ENCODE data around the gene GPX3. TPM values are rescaled to one million over a fixed set of nuclear protein-coding genes. Genes with fewer than 3 reads are reported as not detected.

The GPX3 gene, protein sequence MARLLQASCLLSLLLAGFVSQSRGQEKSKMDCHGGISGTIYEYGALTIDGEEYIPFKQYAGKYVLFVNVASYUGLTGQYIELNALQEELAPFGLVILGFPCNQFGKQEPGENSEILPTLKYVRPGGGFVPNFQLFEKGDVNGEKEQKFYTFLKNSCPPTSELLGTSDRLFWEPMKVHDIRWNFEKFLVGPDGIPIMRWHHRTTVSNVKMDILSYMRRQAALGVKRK
- total RNA-seq: 199 TPM

- DNase-seq (ENCODE audit: low spot score) (peak; percentile 99), ATAC-seq (peak; percentile 80)
Observed at GRCh38 chr5:151020304-151021110, at the start of gene GPX3. TSS of gene GPX3 (plus strand) at chr5:151020591. CDS start at chr5:151020655, 64 bp downstream.

GRCh38 chr5:150978590-150978989 lies 41.8 kb upstream of the GPX3 start:
- ATAC-seq: no peak
- DNase-seq (ENCODE audit: low spot score): no peak

GRCh38 chr5:150987746-150988145 lies 32.6 kb upstream of the GPX3 start:
- ATAC-seq: no peak

GRCh38 chr5:150989695-150990094 lies 30.7 kb upstream of the GPX3 start:
- no peak for ATAC-seq
- no peak for DNase-seq (ENCODE audit: low spot score)

More at GRCh38 chr5:150987746-150988145, 32.6 kb upstream of the GPX3 start:
- DNase-seq (ENCODE audit: low spot score): no peak

DNA sequence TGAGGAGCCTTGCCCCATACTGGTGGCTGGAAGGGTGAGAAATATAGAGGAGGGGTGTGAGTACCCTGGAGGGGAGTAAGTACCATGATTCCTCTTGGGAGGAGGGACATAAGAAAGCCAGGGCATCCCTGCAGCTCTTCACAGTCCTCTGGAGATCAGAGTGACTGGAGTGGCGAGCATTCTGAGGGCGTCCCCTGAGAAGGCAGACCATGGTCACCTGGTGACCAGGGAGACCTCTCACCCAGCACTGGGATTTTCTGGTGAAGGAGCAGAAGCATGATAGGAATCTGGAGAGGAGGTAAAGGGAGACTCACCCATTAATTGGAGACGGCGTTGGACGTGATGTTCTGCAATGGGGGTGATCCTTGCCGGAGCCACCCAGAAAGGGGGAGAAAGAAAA lies 27.7 kb upstream of the GPX3 start:
- ATAC-seq: no peak

DNA sequence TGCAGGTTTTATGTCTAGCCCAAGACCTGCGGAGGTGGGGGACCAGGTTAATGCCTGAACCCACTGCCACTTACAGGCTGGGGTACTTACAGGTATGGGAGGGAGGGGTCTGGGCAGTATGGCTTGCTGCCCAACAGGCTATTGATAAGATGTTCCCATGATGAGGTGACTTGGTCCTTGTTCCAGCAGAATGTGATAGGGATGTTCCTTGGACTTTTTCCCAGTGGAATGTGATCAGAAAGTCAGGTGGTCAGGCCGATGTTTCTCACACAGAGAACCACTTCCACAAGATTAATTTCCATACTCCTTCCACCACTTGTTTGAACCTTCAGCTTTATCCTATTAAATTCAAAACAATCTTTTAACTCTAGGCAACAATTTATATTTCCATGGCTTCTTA lies 27.0 kb upstream of the GPX3 start:
- ATAC-seq (peak; percentile 46), DNase-seq (ENCODE audit: low spot score) (no peak)

More for the DNA sequence above, 27.7 kb upstream of the GPX3 start:
- DNase-seq (ENCODE audit: low spot score): no peak

GRCh38 chr5:150993826-150994412 lies 26.5 kb upstream of the GPX3 start:
- ATAC-seq: peak; percentile 85
- DNase-seq (ENCODE audit: low spot score): no peak

DNA sequence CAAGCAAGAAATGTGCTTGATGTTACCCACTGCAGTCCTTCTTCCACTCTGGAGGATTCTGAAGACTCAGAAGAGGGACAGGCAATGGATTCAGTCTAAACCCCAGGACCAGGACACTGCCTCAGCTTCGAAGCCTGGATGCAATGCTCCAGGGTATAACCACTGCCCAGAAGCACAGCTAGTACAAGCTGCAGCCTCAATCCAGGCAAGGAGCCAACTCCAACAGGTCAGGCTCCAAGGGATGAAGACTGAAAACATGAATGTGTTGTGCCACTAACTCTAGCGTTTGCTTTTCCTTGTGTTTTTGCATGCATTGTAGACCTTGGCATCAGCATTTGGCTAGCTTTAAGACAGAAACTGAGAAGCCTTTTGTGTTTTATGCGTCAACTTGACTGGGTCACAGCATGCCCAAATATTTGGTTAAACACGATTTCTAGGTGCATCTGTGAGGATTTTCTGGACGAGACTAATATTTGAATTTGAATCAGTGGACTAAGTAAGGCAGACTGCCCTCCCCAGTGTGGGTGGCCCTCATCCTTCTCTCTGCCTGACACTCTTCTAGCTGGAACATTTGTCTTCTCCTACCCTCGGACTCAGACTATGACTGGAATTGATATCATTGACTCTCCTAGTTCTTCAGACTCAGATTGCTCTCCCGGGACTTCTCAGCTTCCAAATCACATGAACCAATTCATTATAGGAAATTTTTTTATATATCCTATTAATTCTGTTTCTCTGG lies 20.5 kb upstream of the GPX3 start:
- DNase-seq (ENCODE audit: low spot score): peak; percentile 86
- peak; percentile 84 for ATAC-seq

- ATAC-seq (no peak), DNase-seq (ENCODE audit: low spot score) (peak; percentile 5)
Observed at GRCh38 chr5:151001436-151001835, 19.0 kb upstream of the GPX3 start.

- ATAC-seq: peak; percentile 61
- DNase-seq (ENCODE audit: low spot score): peak; percentile 48
Observed at GRCh38 chr5:151002250-151002649, 18.1 kb upstream of the GPX3 start.

DNA sequence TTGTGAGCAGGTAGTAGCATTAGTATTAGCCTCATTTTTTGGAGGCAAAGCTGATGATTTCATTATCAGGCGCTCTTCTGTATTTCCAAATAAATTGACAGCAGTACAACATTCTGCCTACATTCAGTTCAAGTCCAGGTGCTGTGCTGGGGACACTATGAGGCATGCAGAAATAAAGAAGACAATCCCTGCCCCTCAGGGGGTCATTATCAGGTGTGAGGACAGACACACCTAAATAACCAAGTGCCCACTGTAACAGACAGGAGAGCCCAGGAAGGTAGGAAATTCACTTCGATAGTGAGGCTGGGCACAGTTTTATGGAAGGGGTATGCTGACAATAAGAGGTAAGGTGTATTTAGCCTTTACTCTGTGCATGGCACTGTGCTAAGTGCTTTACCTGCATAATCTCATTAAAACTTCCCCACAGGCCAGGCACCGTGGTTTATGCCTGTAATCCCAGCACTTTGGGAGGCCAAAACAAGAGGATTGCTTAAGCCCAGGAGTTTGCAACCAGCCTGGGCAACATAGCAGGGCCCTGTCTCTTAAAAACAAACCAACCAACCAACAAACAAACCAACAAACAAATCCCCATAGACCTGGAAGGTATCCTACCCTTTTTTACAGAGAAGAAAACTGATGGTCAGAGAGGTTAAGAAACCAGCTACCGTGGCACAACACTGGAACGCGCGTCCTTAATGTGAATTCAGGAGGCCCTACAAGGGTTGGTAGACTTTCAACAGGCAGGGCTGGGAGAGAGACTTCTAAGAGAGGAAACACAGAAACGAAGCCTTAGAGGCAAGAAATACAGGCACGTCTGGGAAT lies 17.5 kb upstream of the GPX3 start:
- ATAC-seq (no peak), DNase-seq (ENCODE audit: low spot score) (peak; percentile 35)

DNA sequence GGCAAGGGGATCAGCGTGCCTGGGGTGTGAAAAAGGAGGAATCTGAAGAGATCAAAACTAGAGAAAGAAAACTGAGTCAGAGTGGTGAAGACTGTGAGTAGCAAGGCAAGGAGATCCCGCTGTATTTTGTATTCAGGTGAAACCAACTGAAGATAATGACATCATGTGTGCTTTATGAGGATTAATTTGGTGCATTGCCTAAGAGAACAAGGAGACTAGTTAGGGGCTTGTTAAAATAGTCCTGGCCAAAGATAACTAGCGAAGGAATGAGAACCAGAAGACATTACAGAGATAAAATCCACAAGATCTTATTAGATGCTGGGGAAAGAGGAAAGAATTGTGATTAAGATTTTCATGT lies 16.9 kb upstream of the GPX3 start:
- no peak for DNase-seq (ENCODE audit: low spot score)
- ATAC-seq: no peak

DNA sequence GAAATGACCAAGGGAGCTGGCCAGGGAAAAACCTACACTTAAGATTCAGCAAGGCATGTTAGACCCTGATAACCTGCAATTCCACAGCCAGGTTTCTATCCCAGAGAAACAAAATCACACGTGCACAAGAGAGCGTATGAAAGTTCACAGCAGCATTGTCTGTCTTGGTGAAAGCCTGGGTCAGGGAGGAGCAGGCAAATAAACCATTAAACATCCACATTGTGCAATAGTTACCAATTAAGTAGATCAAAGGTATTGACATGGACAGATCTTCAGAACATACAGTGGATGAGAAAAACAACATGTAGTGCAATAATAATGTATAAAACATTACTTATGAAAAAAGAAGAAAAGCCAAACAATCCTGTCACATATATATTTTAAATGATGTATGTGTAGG lies 15.9 kb upstream of the GPX3 start:
- peak; percentile 66 for DNase-seq (ENCODE audit: low spot score)
- ATAC-seq: peak; percentile 51

DNA sequence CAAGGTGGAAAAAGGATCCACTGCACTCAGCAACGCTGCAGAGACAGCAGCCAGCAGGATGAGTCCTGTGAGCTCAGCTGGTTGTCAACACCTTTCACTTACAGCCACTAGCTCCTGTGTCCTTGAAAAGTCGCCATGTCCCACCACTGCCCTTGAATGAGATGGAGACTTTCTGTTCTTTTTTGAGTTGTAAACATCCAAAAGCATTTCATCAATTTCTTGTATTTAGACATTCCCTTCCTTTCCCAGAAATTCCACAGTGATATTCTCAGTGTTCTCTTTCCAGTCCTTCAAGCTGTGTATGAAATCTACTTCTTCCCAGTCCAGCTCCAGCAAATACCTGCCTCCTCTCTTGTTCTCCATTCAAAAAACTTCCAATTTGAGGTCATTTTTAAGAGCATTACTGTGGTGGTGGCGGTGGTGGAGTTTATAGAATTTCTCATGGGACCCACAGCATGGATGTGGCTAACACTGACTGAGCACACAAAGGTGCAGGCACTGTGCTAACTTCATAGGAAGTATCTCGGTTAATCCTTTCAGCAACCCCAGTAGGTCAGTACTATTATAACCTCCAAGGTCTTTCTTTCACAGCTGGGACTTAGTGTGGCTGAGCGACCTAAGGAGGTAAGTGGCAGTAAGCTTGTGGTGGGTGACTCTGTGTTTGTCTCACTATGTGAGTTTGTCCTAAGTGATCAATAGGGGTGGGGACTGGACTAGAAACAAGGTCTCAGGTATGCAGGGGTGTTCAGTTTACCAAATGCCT lies 15.0 kb upstream of the GPX3 start:
- peak; percentile 54 for ATAC-seq
- DNase-seq (ENCODE audit: low spot score): no peak

DNA sequence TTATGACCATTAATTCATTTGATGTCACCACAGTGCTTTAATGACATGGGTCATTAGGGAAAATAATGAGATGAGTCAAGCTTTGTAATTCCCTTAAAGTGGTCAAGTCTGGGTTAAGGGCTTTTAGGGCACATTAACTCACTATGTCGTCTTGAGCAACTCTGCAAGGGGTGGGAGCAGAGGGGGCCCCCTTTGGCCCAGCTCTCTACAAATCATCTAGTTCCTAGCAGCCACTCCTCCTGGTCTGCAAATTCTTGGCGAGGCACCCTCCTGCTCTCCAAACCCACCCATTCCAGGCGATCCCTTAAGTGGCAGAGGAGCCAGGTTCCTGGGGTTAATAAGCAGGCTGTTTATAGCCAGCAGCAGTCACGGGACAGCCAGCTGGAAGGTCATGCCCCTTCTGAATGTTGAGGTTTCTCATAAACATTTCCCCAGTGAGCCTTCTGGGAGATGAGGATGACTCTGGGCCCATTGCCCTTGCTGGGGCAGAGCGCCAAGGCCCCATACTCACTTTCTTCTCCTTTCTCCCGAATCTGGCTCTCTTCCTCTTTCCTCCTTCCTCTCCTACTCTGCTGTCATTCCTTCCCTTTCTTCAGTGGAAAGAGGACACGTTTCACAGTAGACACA lies 14.3 kb upstream of the GPX3 start:
- ATAC-seq (peak; percentile 46), DNase-seq (ENCODE audit: low spot score) (no peak)

- DNase-seq (ENCODE audit: low spot score) (no peak), ATAC-seq (no peak)
Observed at GRCh38 chr5:151006704-151007334, 13.6 kb upstream of the GPX3 start.

- ATAC-seq: no peak
- no peak for DNase-seq (ENCODE audit: low spot score)
Observed at GRCh38 chr5:151007430-151008209, 12.8 kb upstream of the GPX3 start.

DNA sequence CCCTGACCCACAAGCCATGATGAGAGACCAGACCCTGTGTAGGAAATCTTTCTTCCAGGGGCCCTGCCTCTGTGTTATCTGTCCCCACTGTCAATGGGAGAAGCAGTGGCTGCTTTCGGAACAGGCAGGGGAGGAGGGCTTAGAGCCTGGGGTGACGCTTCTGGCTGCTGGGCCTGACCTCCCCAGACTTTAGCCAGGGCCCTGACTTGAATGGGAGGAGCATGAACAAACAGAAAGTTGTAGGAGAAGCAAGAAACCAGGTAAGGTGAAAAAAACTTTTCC lies 12.2 kb upstream of the GPX3 start:
- ATAC-seq (no peak), DNase-seq (ENCODE audit: low spot score) (no peak)

All from left lobe of liver (tissue), 2 donors.